Fibroblast of villous mesenchyme (primary cell): ENCODE results near the gene P2RX5. TPM values are rescaled to one million over a fixed set of nuclear protein-coding genes. Genes with fewer than 3 reads are reported as not detected.

ENCODE experiments used
- DNase-seq: peaks from one replicate; pipeline ENCODE4 v3.0.0-alpha.2; 2010; ENCODE audit warnings: low read depth
- H3K4me3 ChIP-seq: 2 replicates; pipeline ENCODE4 v1.5.1; 2011; ENCODE audit warnings: low read depth, mild to moderate bottlenecking, low read length
- total RNA-seq: library from RNA; depleted of rRNA; stranded (reverse); fragments of >200 nt; gene quantifications from 2 replicates; pipeline ENCODE4 v1.2.3, GENCODE V29; 2012
- TF ChIP-seq, protein P1 (sequence below): IDR thresholded peaks from 2 replicates; pipeline ENCODE4 v1.5.1; 2012; ENCODE audit warnings: low read depth, mild to moderate bottlenecking, low read length; ENCODE audit not compliant: insufficient read depth

The P2RX5 gene
- total RNA-seq, 1 donor, result 2.2 TPM

DNA sequence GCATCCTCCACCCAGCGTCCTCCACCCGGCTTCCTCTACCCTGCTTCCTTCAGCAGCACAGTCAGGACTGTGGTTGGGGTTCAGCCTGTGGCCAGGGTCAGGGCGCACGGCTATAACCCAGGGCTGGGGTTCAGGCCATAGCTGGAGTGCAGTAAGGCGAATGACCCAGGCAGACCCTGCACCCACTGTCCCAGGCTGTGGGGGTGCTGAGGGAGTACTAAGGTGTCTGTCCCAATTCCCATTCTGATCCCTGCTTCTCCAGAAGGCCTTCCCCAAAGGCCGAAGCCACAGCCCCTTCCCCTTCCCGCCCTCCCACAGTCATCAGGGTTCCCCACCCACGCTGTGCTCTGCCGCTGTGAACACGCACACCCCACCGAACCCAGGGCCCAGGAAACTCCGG, 14.9 kb downstream of the P2RX5 start:
- no peak for DNase-seq
- TF ChIP-seq, protein P1, sequence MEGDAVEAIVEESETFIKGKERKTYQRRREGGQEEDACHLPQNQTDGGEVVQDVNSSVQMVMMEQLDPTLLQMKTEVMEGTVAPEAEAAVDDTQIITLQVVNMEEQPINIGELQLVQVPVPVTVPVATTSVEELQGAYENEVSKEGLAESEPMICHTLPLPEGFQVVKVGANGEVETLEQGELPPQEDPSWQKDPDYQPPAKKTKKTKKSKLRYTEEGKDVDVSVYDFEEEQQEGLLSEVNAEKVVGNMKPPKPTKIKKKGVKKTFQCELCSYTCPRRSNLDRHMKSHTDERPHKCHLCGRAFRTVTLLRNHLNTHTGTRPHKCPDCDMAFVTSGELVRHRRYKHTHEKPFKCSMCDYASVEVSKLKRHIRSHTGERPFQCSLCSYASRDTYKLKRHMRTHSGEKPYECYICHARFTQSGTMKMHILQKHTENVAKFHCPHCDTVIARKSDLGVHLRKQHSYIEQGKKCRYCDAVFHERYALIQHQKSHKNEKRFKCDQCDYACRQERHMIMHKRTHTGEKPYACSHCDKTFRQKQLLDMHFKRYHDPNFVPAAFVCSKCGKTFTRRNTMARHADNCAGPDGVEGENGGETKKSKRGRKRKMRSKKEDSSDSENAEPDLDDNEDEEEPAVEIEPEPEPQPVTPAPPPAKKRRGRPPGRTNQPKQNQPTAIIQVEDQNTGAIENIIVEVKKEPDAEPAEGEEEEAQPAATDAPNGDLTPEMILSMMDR, result no peak
- no peak overlapping the region for H3K4me3 ChIP-seq

DNA sequence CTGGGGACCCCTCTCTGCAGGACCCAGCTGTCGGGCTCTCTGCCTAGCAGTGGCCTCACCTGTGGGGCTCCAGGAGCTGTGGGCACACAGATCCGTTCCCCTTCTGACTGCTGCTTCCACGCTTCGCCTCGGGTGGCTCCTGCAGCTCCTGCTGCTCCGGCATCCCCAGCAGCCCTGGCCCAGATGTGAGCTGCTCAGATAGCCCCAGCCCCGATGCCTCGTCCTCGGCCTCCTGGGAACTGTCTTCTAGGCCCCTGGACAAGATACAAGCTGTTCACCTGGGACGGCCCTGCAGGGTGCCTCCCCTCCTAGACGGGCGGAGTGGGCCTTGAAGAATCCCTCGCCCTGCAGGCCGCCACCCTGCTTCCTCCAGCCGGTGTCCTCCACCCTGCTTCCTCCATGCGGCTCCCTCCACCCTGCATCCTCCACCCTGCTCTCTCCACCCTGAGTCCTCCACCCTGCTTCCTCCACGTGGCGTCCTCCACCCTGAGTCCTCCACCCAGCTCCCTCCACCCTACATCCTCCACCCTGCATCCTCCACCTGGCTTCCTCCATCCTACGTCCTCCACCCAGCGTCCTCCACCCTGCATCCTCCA, 16.3 kb downstream of the P2RX5 start:
- DNase-seq, result no peak
- H3K4me3 ChIP-seq, result no peak overlapping the region
- TF ChIP-seq, protein P1, result no peak

DNA sequence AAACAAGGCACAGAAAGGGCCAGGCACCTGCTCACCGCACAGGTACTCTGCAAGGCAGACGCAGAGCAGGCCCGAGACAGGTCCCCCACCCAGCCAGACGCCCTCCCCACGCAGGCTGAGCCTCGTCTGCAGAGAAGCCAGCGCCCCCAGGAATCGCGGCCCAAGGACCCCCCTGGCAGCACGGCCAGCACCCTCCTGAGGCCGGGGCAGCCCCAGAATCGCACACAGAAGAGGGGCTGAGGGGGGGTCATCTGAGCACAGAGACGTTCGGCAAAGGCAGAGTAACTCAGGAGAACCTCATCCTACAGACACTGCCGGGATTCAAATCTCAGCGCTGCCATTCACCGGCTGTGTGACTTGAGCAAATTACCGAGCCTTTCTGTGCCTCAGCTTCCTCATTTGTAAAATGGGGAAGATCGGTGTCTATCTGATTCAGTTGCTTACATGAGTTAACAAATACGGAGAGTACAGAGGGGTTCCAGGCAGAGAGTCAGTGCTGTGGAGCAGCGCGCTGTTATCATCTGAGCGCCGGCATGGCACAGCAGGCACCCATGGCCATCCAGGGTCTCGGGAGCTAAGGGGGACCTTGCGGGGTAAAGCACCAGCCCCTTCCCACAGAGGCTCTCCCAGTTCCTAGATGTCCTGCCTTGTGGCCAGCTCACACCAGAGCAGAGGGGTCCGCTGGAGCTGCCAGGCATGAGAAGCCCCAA, 17.0 kb downstream of the P2RX5 start:
- TF ChIP-seq, protein P1, result no peak
- no peak overlapping the region for H3K4me3 ChIP-seq
- DNase-seq, result no peak

DNA sequence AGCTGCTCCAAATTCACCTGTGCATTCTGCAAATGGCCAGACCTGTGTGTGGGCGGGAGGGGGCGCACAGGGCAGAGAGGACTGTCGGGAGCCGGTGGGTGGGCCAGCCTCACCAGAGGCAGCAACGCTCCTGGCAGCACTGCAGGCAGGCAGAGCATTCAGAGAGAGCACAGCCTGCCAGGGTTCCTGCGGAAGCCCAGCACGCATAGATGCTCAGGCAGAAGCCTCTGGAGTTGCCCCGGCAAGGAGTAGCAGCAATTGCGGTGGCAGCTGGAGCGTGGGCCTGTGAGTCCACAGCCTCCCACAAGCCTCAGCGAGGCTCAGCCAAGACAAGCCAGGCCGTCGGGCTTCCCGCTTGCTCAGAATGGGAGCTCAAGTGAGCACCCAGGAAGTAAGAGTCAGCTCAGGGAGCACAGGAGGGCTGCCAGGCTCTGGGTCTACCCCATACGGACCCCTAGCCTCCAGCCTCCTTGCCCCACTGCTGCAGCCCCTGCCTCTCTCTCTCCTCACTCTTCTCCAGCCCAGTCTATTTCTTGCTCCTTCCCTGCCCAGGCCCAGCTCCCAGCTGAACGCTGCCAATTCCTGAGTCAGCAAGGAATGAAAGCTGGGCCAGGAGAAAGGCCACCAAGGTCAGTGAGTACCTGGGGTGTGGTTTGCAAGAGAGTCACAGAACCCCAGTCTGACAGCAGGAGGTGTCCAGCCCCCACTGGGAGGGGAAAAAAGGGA, 17.7 kb downstream of the P2RX5 start:
- DNase-seq, result no peak
- no peak overlapping the region for H3K4me3 ChIP-seq
- TF ChIP-seq, protein P1, result no peak

DNA sequence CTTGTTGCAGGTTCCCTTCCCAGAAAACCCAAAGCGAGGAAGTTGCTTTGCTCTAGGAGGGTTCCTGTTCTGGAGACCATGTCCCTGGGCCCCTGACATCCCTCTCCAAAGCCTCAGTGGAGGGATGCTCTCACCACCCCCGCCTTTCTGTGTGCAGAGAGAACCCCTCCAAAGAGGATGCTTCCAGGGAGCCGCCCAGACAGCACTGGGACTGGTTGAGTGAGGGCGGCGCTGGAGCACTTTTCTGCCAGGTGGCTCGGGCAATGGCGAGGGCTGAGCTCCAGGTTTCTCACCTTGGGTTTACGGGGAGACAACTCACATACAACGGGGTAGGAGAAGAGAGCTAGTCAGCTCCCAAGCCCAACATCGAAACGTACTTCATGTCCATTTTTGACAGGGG, 20.1 kb downstream of the P2RX5 start:
- no peak for DNase-seq
- TF ChIP-seq, protein P1, result no peak
- no peak overlapping the region for H3K4me3 ChIP-seq

DNA sequence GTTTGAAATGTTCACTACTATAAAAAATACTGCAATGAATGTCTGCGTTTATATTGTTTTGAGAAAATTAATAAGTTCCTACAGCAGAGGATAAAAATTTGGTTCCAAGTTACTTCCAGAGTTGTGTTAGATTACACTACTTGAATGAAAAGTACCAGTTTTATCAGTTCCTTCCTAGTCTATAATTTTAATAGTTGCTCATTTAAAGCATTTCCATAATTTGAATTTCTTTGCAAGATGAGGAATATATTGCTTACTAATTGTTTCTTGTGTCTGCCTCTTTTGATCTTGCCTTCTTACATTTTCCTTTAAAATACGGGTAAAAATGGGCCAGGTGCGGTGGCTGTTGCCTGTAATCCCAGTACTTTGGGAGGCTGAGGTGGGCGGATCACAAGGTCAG, 23.4 kb downstream of the P2RX5 start:
- no peak overlapping the region for H3K4me3 ChIP-seq
- DNase-seq, result no peak

More for the DNA sequence above, 23.4 kb downstream of the P2RX5 start:
- TF ChIP-seq, protein P1, result no peak
